Measurements from ENCODE around the gene PRSS33.

- TF ChIP-seq HDGF (IDR thresholded peaks at IDR 0.05; ENCODE audit: borderline replicate concordance) (no peak), SUZ12 (IDR thresholded peaks at IDR 0.05) (no peak), BHLHE40 (IDR thresholded peaks at IDR 0.05; ENCODE audit: borderline replicate concordance) (no peak), SP1 (IDR thresholded peaks at IDR 0.05) (no peak), ARNT (IDR thresholded peaks at IDR 0.05) (no peak), ELF4 (IDR thresholded peaks at IDR 0.05) (no peak), TARDBP (IDR thresholded peaks at IDR 0.05) (no peak), FOXM1 (IDR thresholded peaks at IDR 0.05; ENCODE audit: borderline replicate concordance) (no peak), FOXK2 (IDR thresholded peaks at IDR 0.05) (no peak), ZNF384 (IDR thresholded peaks at IDR 0.05) (no peak), NFRKB (IDR thresholded peaks at IDR 0.05) (no peak), LEF1 (IDR thresholded peaks at IDR 0.05; ENCODE audit: borderline replicate concordance) (no peak)
Observed at GRCh38 chr16:2755158-2755557, 32.2 kb downstream of the PRSS33 start.
